ENCODE measurements around the gene SPATA31C1. TPM values are rescaled to one million over a fixed set of nuclear protein-coding genes. Genes with fewer than 3 reads are reported as not detected.
"Not testable (repeated sequence)": the region's sequence is repeated elsewhere in the genome, so short reads cannot be mapped to it uniquely, and the experiment has no call there.

The SPATA31C1 gene
- total and polyA plus RNA-seq, 2 of the 13 experiments (the other 11 are each of a cell fraction or from before 2014, with no cell fraction given) = not detected

DNA sequence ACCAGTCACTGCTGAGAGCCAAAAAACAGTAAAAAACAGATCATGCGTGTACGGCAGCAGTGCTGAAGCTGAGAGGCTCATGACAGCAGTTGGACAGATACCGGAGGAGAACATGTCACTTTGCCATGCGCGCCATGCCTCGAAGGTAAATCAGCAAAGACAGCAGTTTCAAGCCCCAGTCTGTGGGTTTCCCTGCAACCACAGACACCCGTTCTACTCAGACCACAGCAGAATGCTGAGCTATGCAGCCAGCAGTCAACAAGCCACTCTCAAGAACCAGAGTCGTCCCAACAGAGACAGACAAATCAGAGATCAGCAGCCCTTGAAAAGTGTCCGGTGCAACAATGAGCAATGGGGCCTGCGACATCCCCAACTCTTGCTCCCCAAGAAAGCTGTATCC, 5.2 kb downstream of the SPATA31C1 start:
- intact Hi-C loops (cut with micrococcal nuclease; ENCODE audit: unreplicated experiment); DNase-seq (ENCODE audit: low spot score); H3K4me1 ChIP-seq (ENCODE audit: insufficient read depth, low read length); ATAC-seq; POLR2A ChIA-PET; H4K20me1 ChIP-seq (ENCODE audit: insufficient read depth, low read length); H2AFZ ChIP-seq (ENCODE audit: low read length); H3K9ac ChIP-seq (ENCODE audit: insufficient read depth, low read depth, low read length); in situ Hi-C loops (cut with HindIII; ENCODE audit: extremely low pct_ligation_motif_present, low pct_unique_long_range_greater_than_20kb); FAIRE-seq; H3K27me3 ChIP-seq (ENCODE audit: control insufficient read depth in 1 of 2, insufficient read depth in 2 of 2, low read length in 2 of 2); H3K4me2 ChIP-seq (ENCODE audit: low read depth, low read length); H3K79me2 ChIP-seq (ENCODE audit: insufficient read depth, low read length); CTCF ChIA-PET (ENCODE audit: low intra/inter-chr PET ratio, low total read pairs); H3K4me3 ChIP-seq (replicated peaks in 1 of 3; ENCODE audit: insufficient read depth in 1 of 3, low read depth in 2 of 3, low read length in 3 of 3); BruUV-seq (replicated peaks); H3K9me3 ChIP-seq (ENCODE audit: low read length); H3K27ac ChIP-seq (ENCODE audit: extremely low read length, insufficient read depth, low read length); H3K36me3 ChIP-seq (replicated peaks in 1 of 2; ENCODE audit: control insufficient read depth in 1 of 2, insufficient read depth in 2 of 2, low read length in 2 of 2): not testable (repeated sequence)
- WGBS (ENCODE audit: low lambda C conversion rate) = no CpG with 5 or more reads among the region's 10 CpGs

DNA sequence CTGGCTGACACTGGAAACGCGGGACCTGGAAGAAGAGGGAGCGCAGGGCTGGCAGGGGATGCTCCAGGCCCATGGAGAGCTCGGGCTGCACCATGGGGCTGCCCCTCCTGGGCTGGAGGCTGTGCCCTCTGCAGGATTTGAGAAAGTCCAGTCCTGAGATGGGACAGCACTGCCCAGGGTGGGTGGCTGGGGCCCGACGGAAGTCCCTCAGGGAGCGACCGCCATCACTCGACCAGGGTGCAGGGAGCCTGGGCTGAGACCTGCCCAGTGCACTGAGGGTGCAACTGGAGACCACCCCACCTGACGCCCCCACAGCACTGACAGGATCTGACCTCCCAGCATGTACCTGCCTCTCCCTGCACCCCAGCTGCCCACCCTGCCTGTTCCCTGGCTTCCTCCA, 7.1 kb downstream of the SPATA31C1 start:
- H3K4me1 ChIP-seq (ENCODE audit: insufficient read depth, low read length); DNase-seq (ENCODE audit: low spot score); POLR2A ChIA-PET; CTCF ChIA-PET (ENCODE audit: low intra/inter-chr PET ratio, low total read pairs); H2AFZ ChIP-seq (ENCODE audit: low read length); H3K27ac ChIP-seq (ENCODE audit: extremely low read length, insufficient read depth, low read length); BruUV-seq (replicated peaks); H3K9ac ChIP-seq (ENCODE audit: insufficient read depth, low read depth, low read length); H3K79me2 ChIP-seq (ENCODE audit: insufficient read depth, low read length); H3K4me2 ChIP-seq (ENCODE audit: low read depth, low read length); intact Hi-C loops (cut with micrococcal nuclease; ENCODE audit: unreplicated experiment); H4K20me1 ChIP-seq (ENCODE audit: insufficient read depth, low read length); H3K36me3 ChIP-seq (replicated peaks in 1 of 2; ENCODE audit: control insufficient read depth in 1 of 2, insufficient read depth in 2 of 2, low read length in 2 of 2); FAIRE-seq; ATAC-seq; in situ Hi-C loops (cut with HindIII; ENCODE audit: extremely low pct_ligation_motif_present, low pct_unique_long_range_greater_than_20kb); H3K27me3 ChIP-seq (ENCODE audit: control insufficient read depth in 1 of 2, insufficient read depth in 2 of 2, low read length in 2 of 2); H3K4me3 ChIP-seq (replicated peaks in 1 of 3; ENCODE audit: insufficient read depth in 1 of 3, low read depth in 2 of 3, low read length in 3 of 3); H3K9me3 ChIP-seq (ENCODE audit: low read length): not testable (repeated sequence)
- no CpG with 5 or more reads among the region's 10 CpGs for WGBS (ENCODE audit: low lambda C conversion rate)

DNA sequence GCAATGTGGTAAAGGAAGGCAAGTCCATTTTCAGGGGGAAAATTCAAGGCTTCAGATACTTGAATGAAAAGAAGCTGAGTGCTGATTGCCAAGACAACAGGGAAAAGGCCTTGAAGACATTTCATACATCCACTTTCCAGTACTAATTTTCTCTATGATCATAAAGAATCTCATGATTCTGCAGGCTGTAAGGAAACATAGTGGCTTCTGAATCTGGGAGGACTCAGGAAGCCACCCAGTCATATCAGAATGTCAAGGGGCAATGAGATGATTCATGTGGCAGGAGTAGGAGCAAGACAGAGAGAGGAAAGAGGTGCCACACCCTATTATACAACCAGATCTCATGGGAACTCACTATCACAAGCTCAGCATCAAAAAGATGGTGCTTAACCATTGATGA, 11.4 kb downstream of the SPATA31C1 start:
- H3K9me3 ChIP-seq (ENCODE audit: low read length); H3K4me3 ChIP-seq (replicated peaks in 1 of 3; ENCODE audit: insufficient read depth in 1 of 3, low read depth in 2 of 3, low read length in 3 of 3); POLR2A ChIA-PET; H4K20me1 ChIP-seq (ENCODE audit: insufficient read depth, low read length); H3K27ac ChIP-seq (ENCODE audit: extremely low read length, insufficient read depth, low read length); H3K9ac ChIP-seq (ENCODE audit: insufficient read depth, low read depth, low read length); H3K79me2 ChIP-seq (ENCODE audit: insufficient read depth, low read length); BruUV-seq (replicated peaks); H2AFZ ChIP-seq (ENCODE audit: low read length); ATAC-seq; DNase-seq (ENCODE audit: low spot score); H3K27me3 ChIP-seq (ENCODE audit: control insufficient read depth in 1 of 2, insufficient read depth in 2 of 2, low read length in 2 of 2); in situ Hi-C loops (cut with HindIII; ENCODE audit: extremely low pct_ligation_motif_present, low pct_unique_long_range_greater_than_20kb); CTCF ChIA-PET (ENCODE audit: low intra/inter-chr PET ratio, low total read pairs); H3K4me1 ChIP-seq (ENCODE audit: insufficient read depth, low read length); intact Hi-C loops (cut with micrococcal nuclease; ENCODE audit: unreplicated experiment); H3K4me2 ChIP-seq (ENCODE audit: low read depth, low read length); FAIRE-seq; H3K36me3 ChIP-seq (replicated peaks in 1 of 2; ENCODE audit: control insufficient read depth in 1 of 2, insufficient read depth in 2 of 2, low read length in 2 of 2): not testable (repeated sequence)
